Neural cell (in vitro differentiated cells): ENCODE data around the gene KIF6. TPM values are rescaled to one million over a fixed set of nuclear protein-coding genes. Genes with fewer than 3 reads are reported as not detected.

ENCODE experiments used
- polyA plus RNA-seq: library from polyadenylated mRNA; depleted of rRNA; stranded (reverse); fragments of >200 nt; gene quantifications from 2 replicates; pipeline ENCODE4 v1.2.3, GENCODE V29; 2014
- small RNA-seq, 3 experiments: library from RNA; depleted of rRNA; stranded (forward); fragments of <200 nt; gene quantifications; one replicate each; pipeline ENCODE3, GENCODE V24; 2012

Gene KIF6
- polyA plus RNA-seq, 1 donor from 2014 or later: 2.1 TPM

Small RNAs within 50 kb of the gene (small RNA-seq; reads per million reads assigned to genes)
- gene RNU1-54P: 0 reads per million in 3 experiments

Other genes with a start within 250 kb of the KIF6 start
- gene DAAM2, start 67.0 kb upstream of the KIF6 start, polyA plus RNA-seq: 0.62 and 1.2 TPM in 2 replicates
- gene MOCS1, start 209.1 kb upstream of the KIF6 start, polyA plus RNA-seq: 4.6 and 6.4 TPM in 2 replicates